LNCaP clone FGC (cell line): ENCODE measurements around the gene SCRN2.

Experiments used
- DNase-seq: peaks from one replicate; pipeline ENCODE4 v3.0.0-alpha.2; 2011; ENCODE audit warnings: low read depth
- H3K4me3 ChIP-seq: 2 replicates; pipeline ENCODE4 v1.5.1; 2011; ENCODE audit warnings: mild to moderate bottlenecking, low read depth, low read length, control low read depth
- CTCF ChIP-seq: IDR thresholded peaks from 2 replicates; pipeline ENCODE4 v1.5.1; 2012; ENCODE audit warnings: mild to moderate bottlenecking; ENCODE audit not compliant: control insufficient read depth, insufficient read depth; ENCODE audit errors: extremely low read depth

The SCRN2 gene

DNA sequence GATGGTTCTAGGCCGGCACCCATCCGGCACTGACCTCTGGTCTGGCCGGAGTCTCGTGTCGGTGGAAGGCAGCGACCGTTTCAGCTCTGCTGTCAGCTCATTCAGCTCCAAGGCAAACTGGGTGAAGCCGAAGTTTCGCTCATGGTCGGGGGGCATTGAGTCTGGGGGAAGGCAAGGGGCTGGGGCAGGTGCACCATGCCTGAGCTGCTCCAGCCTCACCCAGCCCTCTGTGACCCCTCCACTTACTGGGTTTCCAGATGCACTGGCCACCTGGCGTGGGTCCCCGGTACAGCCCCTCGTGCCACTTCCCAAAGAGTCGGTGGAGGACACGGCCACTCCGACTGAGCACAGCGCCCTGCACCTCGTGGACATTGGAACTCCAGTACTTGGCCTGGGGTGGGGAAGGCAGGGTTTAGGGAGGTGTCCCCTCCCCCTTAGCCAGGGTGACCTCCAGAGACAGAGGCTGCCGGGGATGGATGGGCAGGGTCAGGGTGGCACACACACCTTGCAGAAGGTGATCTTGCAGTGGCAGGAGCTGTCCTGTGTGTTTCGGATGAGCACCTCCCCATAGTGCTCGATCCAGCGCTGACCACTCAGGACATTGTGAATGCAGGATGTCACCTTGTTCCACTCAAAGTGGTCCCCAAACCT lies 32.1 kb downstream of the SCRN2 start:
- H3K4me3 ChIP-seq = no peak overlapping the region
- TF ChIP-seq CTCF = no peak
- DNase-seq = no peak

- TF ChIP-seq CTCF = no peak
Measured at GRCh38 chr17:47808036-47808829, 32.8 kb downstream of the SCRN2 start.

GRCh38 chr17:47807421-47807820 lies 33.7 kb downstream of the SCRN2 start:
- TF ChIP-seq CTCF = no peak
- DNase-seq = no peak
- H3K4me3 ChIP-seq = no peak overlapping the region

More at GRCh38 chr17:47808036-47808829, 32.8 kb downstream of the SCRN2 start:
- no peak overlapping the region for H3K4me3 ChIP-seq
- no peak for DNase-seq

GRCh38 chr17:47806913-47807255 lies 34.2 kb downstream of the SCRN2 start:
- no peak overlapping the region for H3K4me3 ChIP-seq
- no peak for DNase-seq
- no peak for TF ChIP-seq CTCF

DNA sequence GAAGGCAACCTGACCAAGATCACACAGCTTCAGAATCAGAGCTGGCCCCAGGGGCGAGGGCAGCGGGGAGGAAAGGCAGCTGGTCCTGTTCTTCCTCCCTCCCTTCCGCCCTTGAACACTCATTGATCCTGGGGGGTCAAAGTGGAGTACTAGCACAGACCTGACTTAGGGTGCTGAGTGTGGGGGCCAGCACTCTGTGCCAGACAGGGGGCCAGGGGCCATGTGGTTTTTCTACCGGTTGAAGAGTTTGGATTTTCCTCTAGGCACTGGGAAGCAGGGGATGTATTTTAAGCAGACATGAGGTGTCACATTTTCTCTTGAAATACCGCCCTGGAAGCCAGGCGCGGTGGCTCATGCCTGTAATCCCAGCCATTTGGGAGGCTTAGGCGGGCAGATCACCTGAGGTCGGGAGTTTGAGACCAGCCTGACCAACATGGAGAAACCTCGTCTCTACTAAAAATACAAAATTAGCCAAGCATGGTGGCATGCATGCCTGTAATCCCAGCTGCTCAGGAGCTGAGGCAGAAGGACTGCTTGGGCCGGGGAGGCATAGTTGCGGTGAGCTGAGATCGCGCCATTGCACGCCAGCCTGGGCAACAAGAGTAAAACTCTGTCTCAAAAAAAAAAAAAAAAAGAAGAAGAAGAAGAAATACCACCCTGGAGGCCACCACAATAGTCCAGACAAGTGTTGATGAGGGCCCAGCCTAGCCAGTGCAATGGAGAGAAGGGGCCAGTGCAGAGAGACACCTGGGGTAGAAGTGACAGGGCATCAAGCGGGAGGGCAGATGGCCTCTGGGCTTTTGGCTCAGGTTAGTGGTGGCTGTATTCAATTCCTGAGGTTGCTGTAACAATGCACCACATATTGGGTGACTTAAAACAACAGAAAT lies 34.8 kb downstream of the SCRN2 start:
- no peak for DNase-seq
- TF ChIP-seq CTCF = no peak
- H3K4me3 ChIP-seq = no peak overlapping the region

GRCh38 chr17:47804461-47804860 lies 36.6 kb downstream of the SCRN2 start:
- DNase-seq = no peak
- no peak overlapping the region for H3K4me3 ChIP-seq
- TF ChIP-seq CTCF = no peak
